Heart left ventricle (tissue), 13 donors: ENCODE results near the gene TLX2.

Experiments
- POLR2A ChIP-seq, 2 donors: fragments of 450-650 bp; IDR thresholded peaks; one replicate each; pipeline ENCODE4 v1.6.1; 2017; ENCODE audit warnings: antibody characterized with exemption in 2 of 2, mild to moderate bottlenecking in 2 of 2, moderate library complexity in 2 of 2
- TF ChIP-seq, protein P1 (sequence below), 12 donors: fragments of 200-600 bp; sonication (generic) in 4 of 12; IDR thresholded peaks; one replicate each; pipeline versions ENCODE4 v1.5.0 to v1.8.0; 2018 to 2022; ENCODE audit warnings: antibody characterized with exemption in 12 of 12, mild to moderate bottlenecking in 5 of 12
- donor health status: ischemic (EF 13 %, LVEDD 7.1; RV severe dilation, severe dysfunction).
- donor health status: DM: no; HTN: yes; CAD: no.
- donor health status: DM: no; HTN: no; CAD: no.
- donor health status: ischemic (EF 25% LVEDD 6.9; RV normal size, moderate dysfunction).
- donor health status: ischemic (EF 25% LVEDD 5.7; RV mildly dilated, moderate dysfunction).
- donor health status: ischemic (EF 35%, LVEDD 5.7; RV mildly dilated, moderate dysfunction).
- donor health status: nonischemic (EF 11% LVEDD 7.7; RV severe dilation, severe dysfunction).
- donor health status: DM: yes; HTN: yes; CAD: no.
- donor health status: PGD.
- donor health status: ischemic (EF 29% LVEDD 5.4; RV normal size, mild dysfunction).
- donor health status: nonischemic (EF 23%, LVEDD 6.1; RV moderate dilation, normal function).

DNA sequence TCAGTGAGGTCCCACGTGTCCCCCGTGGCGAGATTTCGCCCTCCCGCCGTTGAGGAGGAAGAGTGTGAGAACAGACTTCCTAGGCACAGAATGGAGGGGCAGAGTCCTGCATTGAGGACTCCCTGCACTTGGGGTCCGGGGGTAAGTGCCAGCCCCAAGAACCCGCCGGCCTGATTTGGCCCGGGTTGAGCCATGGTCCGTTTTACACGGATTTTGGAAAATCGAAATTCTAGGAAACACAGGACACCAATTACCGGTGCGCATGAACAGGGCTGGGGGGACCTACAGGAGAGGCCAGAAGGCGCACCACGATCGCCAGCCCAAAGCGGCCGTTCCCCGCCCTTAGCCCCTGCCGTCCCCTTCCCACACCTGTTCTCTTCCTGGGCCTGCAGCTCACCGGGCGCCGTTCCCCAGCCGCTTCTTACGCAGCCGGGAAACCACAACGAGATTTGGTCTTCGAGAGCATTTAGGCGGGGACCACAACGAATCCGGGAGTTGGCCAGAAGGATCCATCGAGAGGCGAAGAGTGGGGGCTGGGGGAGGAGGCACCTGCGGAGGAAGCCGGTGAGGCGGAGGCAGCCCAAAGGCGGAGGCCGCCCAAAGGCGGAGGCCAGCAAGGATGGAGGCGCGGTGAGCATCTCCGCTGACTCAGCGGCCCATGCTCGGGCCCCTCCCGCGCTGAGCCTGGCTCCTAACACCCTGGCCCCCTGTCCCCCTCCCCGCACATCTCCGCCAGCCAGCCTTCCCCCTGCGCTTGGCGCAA lies 464 bp upstream of the TLX2 start:
- TF ChIP-seq, protein P1, sequence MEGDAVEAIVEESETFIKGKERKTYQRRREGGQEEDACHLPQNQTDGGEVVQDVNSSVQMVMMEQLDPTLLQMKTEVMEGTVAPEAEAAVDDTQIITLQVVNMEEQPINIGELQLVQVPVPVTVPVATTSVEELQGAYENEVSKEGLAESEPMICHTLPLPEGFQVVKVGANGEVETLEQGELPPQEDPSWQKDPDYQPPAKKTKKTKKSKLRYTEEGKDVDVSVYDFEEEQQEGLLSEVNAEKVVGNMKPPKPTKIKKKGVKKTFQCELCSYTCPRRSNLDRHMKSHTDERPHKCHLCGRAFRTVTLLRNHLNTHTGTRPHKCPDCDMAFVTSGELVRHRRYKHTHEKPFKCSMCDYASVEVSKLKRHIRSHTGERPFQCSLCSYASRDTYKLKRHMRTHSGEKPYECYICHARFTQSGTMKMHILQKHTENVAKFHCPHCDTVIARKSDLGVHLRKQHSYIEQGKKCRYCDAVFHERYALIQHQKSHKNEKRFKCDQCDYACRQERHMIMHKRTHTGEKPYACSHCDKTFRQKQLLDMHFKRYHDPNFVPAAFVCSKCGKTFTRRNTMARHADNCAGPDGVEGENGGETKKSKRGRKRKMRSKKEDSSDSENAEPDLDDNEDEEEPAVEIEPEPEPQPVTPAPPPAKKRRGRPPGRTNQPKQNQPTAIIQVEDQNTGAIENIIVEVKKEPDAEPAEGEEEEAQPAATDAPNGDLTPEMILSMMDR (IDR thresholded peaks at IDR 0.05) = no peak
- TF ChIP-seq POLR2A (IDR thresholded peaks at IDR 0.05) = no peak
